Liver (tissue), 9 donors: Measurements from ENCODE around the gene NSG1. TPM values are rescaled to one million over a fixed set of nuclear protein-coding genes. Genes with fewer than 3 reads are reported as not detected.

Experiments used
- DNase-seq: peaks from one replicate; pipeline ENCODE4 v3.0.0-alpha.2; 2017; ENCODE audit warnings: low spot score
- H3K27ac ChIP-seq, 2 donors: one replicate each; pipeline ENCODE4 v1.7.0; 2013; ENCODE audit warnings: inconsistent platforms in 2 of 2, low read length in 2 of 2, control low read depth in 1 of 2, low read depth in 1 of 2, mild to moderate bottlenecking in 1 of 2
- H3K27me3 ChIP-seq, 4 donors: one replicate each; pipeline versions ENCODE4 v1.6.1 to v1.7.0; 2013; ENCODE audit warnings: low read length in 3 of 4, inconsistent platforms in 1 of 4, mild to moderate bottlenecking in 1 of 4, moderate library complexity in 1 of 4; ENCODE audit not compliant: control insufficient read depth in 4 of 4, insufficient read depth in 4 of 4
- H3K36me3 ChIP-seq, 4 donors: one replicate each; pipeline versions ENCODE4 v1.6.1 to v1.7.0; 2013; ENCODE audit warnings: low read length in 3 of 4, mild to moderate bottlenecking in 3 of 4, low read depth in 1 of 4, moderate library complexity in 1 of 4; ENCODE audit not compliant: control insufficient read depth in 4 of 4, insufficient read depth in 3 of 4
- H3K4me1 ChIP-seq, 4 donors: one replicate each; pipeline versions ENCODE4 v1.6.1 to v1.7.0; 2013; ENCODE audit warnings: low read length in 3 of 4, mild to moderate bottlenecking in 3 of 4, moderate library complexity in 1 of 4; ENCODE audit not compliant: control insufficient read depth in 4 of 4, insufficient read depth in 4 of 4
- H3K4me3 ChIP-seq, 3 donors: one replicate each; pipeline versions ENCODE4 v1.6.1 to v1.7.0; 2013; ENCODE audit warnings: low read length in 3 of 3, control low read depth in 1 of 3, low read depth in 1 of 3, mild to moderate bottlenecking in 1 of 3
- H3K9ac ChIP-seq, 2 donors: one replicate each; pipeline ENCODE4 v1.7.0; 2013; ENCODE audit warnings: low read length in 2 of 2, mild to moderate bottlenecking in 2 of 2, moderate library complexity in 2 of 2, control low read depth in 1 of 2, low read depth in 1 of 2
- H3K9me3 ChIP-seq, 4 donors: one replicate each; pipeline versions ENCODE4 v1.6.1 to v1.7.0; 2013; ENCODE audit warnings: low read length in 3 of 4; ENCODE audit not compliant: control insufficient read depth in 4 of 4
- ATF3 ChIP-seq: IDR thresholded peaks from 2 replicates; pipeline ENCODE4 v1.6.1; 2016; ENCODE audit warnings: antibody characterized with exemption
- CTCF ChIP-seq: fragments of 150-350 bp; IDR thresholded peaks from 2 replicates; pipeline ENCODE4 v1.5.1; 2017; ENCODE audit warnings: improper control_type of control experiment, low read depth, low read length; ENCODE audit not compliant: missing input control
- EGR1 ChIP-seq, 2 donors: IDR thresholded peaks; 2 replicates each; pipeline ENCODE4 v1.6.1; 2016 to 2018; ENCODE audit warnings: antibody characterized with exemption in 2 of 2, low read depth in 2 of 2
- FOXA1 ChIP-seq: IDR thresholded peaks from 2 replicates; pipeline ENCODE4 v1.6.1; 2016; ENCODE audit warnings: antibody characterized with exemption
- FOXA2 ChIP-seq: IDR thresholded peaks from 2 replicates; pipeline ENCODE4 v1.6.1; 2016; ENCODE audit warnings: antibody characterized with exemption
- GABPA ChIP-seq, 2 donors: IDR thresholded peaks in 1 of 2; conservative IDR thresholded peaks in 1 of 2; 2 replicates each; pipeline ENCODE4 v1.6.1; 2016; ENCODE audit warnings: antibody characterized with exemption in 2 of 2, mild to moderate bottlenecking in 1 of 2, moderate library complexity in 1 of 2
- HNF4A ChIP-seq, 2 donors: conservative IDR thresholded peaks; 2 replicates each; pipeline ENCODE4 v1.6.1; 2016; ENCODE audit warnings: antibody characterized with exemption in 2 of 2, mild to moderate bottlenecking in 2 of 2
- HNF4G ChIP-seq: IDR thresholded peaks from 2 replicates; pipeline ENCODE4 v1.6.1; 2016; ENCODE audit warnings: antibody characterized with exemption
- MAX ChIP-seq: IDR thresholded peaks from 2 replicates; pipeline ENCODE4 v1.6.1; 2016; ENCODE audit warnings: antibody characterized with exemption
- NR2F2 ChIP-seq: IDR thresholded peaks from 2 replicates; pipeline ENCODE4 v1.6.1; 2016; ENCODE audit warnings: antibody characterized with exemption
- REST ChIP-seq: IDR thresholded peaks from 2 replicates; pipeline ENCODE4 v1.6.1; 2016; ENCODE audit warnings: antibody characterized with exemption, mild to moderate bottlenecking
- RXRA ChIP-seq, 2 donors: IDR thresholded peaks; 2 replicates each; pipeline ENCODE4 v1.6.1; 2017 to 2018; ENCODE audit warnings: antibody characterized with exemption in 2 of 2, mild to moderate bottlenecking in 1 of 2
- SP1 ChIP-seq: IDR thresholded peaks from 2 replicates; pipeline ENCODE4 v1.6.1; 2018; ENCODE audit warnings: antibody characterized with exemption, mild to moderate bottlenecking
- TAF1 ChIP-seq: conservative IDR thresholded peaks from 2 replicates; pipeline ENCODE4 v1.6.1; 2016; ENCODE audit warnings: antibody characterized with exemption, mild to moderate bottlenecking
- YY1 ChIP-seq: IDR thresholded peaks from 2 replicates; pipeline ENCODE4 v1.6.1; 2016; ENCODE audit warnings: antibody characterized with exemption, mild to moderate bottlenecking
- ZBTB33 ChIP-seq: IDR thresholded peaks from 2 replicates; pipeline ENCODE4 v1.6.1; 2016; ENCODE audit warnings: antibody characterized with exemption
- WGBS: extraction: QIAGEN DNeasy Blood & Tissue Kit; methylation state at CpG from one replicate; pipeline ENCODE4 v1.1.7; 2013; 5-methylcytosine and 5-hydroxymethylcytosine counted together
- polyA plus RNA-seq, 2 donors: library from polyadenylated mRNA; stranded (reverse) in 1 of 2; unstranded in 1 of 2; fragments of 200-250 nt in 1 of 2; fragments of >200 nt in 1 of 2; fragmentation: Nextera tagmentation in 1 of 2; extraction: Ambion mirVana in 1 of 2; gene quantifications; one replicate each; pipeline versions ENCODE4 v1.2.1 to v1.2.3, GENCODE V29; 2013 to 2015
- total RNA-seq, 2 donors: library from RNA; depleted of rRNA; stranded (reverse); fragments of >200 nt; gene quantifications; one replicate each; pipeline ENCODE4 v1.2.3, GENCODE V29; 2014
- donor health status: healthy.
- donor health status: healthy.
- donor health status: healthy.
- donor health status: healthy.
- donor health status: healthy.

Gene NSG1
- total and polyA plus RNA-seq, 4 donors = under 0.01 to 0.33 (median 0.13) TPM

GRCh38 chr4:4417886-4418285 lies 31.0 kb downstream of the NSG1 start:
- Histone ChIP-seq H3K9ac (no peak overlapping the region), H3K9me3 (no peaks in the 10 kb centered on the region), H3K4me3 (no peak overlapping the region), H3K36me3 (peaks cover 7 to 44% (median 20%) of the 10 kb centered on the region in 4 donors), H3K4me1 (peaks cover 0 to 1% (median 0%) of the 10 kb centered on the region in 4 donors), H3K27ac (no peak overlapping the region), H3K27me3 (no peaks in the 10 kb centered on the region)
- WGBS = 87% methylated on average over 7 of the region's 7 CpGs
- DNase-seq = no peak
- TF ChIP-seq REST (no peak), EGR1 (IDR thresholded peaks at IDR 0.05; ENCODE audit: low read depth in 2 of 2) (no peak), GABPA (IDR thresholded peaks at IDR 0.05 in 1 of 2, conservative IDR thresholded peaks at IDR 0.05 in 1 of 2) (no peak), HNF4A (conservative IDR thresholded peaks at IDR 0.05) (no peak), MAX (no peak), FOXA1 (no peak), YY1 (no peak), FOXA2 (no peak), SP1 (no peak), ZBTB33 (no peak), TAF1 (no peak), HNF4G (no peak), CTCF (no peak), ATF3 (no peak), NR2F2 (no peak), RXRA (IDR thresholded peaks at IDR 0.05) (no peak)
